ENCODE data around the gene PON3. TPM values are rescaled to one million over a fixed set of nuclear protein-coding genes. Genes with fewer than 3 reads are reported as not detected.

Gene PON3
- total and polyA plus RNA-seq, 2 experiments from 2014 or later, result 1.4 to 1.6 TPM

DNA sequence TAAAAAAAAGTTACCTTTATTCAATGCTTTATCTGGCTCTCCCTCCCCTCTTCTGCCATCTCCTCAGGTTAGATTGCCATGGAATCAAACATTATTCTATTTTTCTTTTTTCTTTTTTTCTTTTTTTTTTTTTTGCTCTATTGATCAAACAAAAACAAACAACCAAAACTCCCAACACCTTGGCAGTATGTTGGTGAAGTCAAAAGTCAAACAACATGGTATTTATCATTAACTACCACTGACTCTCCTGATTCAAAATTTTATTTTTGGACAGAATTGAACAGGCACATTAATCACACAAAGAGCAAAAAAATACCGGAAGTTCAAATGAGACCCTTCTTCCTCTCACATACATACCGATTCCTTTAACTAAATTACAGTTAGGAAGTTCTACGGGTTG is 78.2 kb downstream of the PON3 start:
- no peak for TF ChIP-seq POLR2AphosphoS5 (IDR thresholded peaks at IDR 0.05; ENCODE audit: low read depth)
- TF ChIP-seq CREB1 (CRISPR knock-in tag; IDR thresholded peaks at IDR 0.05; ENCODE audit: low read depth), result no peak
- TF ChIP-seq, protein P1, sequence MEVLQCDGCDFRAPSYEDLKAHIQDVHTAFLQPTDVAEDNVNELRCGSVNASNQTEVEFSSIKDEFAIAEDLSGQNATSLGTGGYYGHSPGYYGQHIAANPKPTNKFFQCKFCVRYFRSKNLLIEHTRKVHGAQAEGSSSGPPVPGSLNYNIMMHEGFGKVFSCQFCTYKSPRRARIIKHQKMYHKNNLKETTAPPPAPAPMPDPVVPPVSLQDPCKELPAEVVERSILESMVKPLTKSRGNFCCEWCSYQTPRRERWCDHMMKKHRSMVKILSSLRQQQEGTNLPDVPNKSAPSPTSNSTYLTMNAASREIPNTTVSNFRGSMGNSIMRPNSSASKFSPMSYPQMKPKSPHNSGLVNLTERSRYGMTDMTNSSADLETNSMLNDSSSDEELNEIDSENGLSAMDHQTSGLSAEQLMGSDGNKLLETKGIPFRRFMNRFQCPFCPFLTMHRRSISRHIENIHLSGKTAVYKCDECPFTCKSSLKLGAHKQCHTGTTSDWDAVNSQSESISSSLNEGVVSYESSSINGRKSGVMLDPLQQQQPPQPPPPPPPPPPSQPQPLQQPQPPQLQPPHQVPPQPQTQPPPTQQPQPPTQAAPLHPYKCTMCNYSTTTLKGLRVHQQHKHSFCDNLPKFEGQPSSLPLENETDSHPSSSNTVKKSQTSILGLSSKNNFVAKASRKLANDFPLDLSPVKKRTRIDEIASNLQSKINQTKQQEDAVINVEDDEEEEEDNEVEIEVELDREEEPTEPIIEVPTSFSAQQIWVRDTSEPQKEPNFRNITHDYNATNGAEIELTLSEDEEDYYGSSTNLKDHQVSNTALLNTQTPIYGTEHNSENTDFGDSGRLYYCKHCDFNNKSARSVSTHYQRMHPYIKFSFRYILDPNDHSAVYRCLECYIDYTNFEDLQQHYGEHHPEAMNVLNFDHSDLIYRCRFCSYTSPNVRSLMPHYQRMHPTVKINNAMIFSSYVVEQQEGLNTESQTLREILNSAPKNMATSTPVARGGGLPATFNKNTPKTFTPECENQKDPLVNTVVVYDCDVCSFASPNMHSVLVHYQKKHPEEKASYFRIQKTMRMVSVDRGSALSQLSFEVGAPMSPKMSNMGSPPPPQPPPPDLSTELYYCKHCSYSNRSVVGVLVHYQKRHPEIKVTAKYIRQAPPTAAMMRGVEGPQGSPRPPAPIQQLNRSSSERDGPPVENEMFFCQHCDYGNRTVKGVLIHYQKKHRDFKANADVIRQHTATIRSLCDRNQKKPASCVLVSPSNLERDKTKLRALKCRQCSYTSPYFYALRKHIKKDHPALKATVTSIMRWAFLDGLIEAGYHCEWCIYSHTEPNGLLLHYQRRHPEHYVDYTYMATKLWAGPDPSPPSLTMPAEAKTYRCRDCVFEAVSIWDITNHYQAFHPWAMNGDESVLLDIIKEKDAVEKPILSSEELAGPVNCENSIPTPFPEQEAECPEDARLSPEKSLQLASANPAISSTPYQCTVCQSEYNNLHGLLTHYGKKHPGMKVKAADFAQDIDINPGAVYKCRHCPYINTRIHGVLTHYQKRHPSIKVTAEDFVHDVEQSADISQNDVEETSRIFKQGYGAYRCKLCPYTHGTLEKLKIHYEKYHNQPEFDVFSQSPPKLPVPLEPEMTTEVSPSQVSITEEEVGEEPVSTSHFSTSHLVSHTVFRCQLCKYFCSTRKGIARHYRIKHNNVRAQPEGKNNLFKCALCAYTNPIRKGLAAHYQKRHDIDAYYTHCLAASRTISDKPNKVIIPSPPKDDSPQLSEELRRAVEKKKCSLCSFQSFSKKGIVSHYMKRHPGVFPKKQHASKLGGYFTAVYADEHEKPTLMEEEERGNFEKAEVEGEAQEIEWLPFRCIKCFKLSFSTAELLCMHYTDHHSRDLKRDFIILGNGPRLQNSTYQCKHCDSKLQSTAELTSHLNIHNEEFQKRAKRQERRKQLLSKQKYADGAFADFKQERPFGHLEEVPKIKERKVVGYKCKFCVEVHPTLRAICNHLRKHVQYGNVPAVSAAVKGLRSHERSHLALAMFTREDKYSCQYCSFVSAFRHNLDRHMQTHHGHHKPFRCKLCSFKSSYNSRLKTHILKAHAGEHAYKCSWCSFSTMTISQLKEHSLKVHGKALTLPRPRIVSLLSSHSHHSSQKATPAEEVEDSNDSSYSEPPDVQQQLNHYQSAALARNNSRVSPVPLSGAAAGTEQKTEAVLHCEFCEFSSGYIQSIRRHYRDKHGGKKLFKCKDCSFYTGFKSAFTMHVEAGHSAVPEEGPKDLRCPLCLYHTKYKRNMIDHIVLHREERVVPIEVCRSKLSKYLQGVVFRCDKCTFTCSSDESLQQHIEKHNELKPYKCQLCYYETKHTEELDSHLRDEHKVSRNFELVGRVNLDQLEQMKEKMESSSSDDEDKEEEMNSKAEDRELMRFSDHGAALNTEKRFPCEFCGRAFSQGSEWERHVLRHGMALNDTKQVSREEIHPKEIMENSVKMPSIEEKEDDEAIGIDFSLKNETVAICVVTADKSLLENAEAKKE (CRISPR knock-in tag; IDR thresholded peaks at IDR 0.05), result no peak
- TF ChIP-seq, protein P2, sequence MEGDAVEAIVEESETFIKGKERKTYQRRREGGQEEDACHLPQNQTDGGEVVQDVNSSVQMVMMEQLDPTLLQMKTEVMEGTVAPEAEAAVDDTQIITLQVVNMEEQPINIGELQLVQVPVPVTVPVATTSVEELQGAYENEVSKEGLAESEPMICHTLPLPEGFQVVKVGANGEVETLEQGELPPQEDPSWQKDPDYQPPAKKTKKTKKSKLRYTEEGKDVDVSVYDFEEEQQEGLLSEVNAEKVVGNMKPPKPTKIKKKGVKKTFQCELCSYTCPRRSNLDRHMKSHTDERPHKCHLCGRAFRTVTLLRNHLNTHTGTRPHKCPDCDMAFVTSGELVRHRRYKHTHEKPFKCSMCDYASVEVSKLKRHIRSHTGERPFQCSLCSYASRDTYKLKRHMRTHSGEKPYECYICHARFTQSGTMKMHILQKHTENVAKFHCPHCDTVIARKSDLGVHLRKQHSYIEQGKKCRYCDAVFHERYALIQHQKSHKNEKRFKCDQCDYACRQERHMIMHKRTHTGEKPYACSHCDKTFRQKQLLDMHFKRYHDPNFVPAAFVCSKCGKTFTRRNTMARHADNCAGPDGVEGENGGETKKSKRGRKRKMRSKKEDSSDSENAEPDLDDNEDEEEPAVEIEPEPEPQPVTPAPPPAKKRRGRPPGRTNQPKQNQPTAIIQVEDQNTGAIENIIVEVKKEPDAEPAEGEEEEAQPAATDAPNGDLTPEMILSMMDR (conservative IDR thresholded peaks at IDR 0.05; ENCODE audit: low read depth in 2 of 2), result no peak
- TF ChIP-seq JUNB (IDR thresholded peaks at IDR 0.05; ENCODE audit: unreplicated experiment), result no peak
- no peak for TF ChIP-seq EZH2phosphoT487 (IDR thresholded peaks at IDR 0.05; ENCODE audit: unreplicated experiment)
- no peak for TF ChIP-seq EZH2 (IDR thresholded peaks at IDR 0.05; ENCODE audit: low read depth, unreplicated experiment)
- TF ChIP-seq, protein P3, sequence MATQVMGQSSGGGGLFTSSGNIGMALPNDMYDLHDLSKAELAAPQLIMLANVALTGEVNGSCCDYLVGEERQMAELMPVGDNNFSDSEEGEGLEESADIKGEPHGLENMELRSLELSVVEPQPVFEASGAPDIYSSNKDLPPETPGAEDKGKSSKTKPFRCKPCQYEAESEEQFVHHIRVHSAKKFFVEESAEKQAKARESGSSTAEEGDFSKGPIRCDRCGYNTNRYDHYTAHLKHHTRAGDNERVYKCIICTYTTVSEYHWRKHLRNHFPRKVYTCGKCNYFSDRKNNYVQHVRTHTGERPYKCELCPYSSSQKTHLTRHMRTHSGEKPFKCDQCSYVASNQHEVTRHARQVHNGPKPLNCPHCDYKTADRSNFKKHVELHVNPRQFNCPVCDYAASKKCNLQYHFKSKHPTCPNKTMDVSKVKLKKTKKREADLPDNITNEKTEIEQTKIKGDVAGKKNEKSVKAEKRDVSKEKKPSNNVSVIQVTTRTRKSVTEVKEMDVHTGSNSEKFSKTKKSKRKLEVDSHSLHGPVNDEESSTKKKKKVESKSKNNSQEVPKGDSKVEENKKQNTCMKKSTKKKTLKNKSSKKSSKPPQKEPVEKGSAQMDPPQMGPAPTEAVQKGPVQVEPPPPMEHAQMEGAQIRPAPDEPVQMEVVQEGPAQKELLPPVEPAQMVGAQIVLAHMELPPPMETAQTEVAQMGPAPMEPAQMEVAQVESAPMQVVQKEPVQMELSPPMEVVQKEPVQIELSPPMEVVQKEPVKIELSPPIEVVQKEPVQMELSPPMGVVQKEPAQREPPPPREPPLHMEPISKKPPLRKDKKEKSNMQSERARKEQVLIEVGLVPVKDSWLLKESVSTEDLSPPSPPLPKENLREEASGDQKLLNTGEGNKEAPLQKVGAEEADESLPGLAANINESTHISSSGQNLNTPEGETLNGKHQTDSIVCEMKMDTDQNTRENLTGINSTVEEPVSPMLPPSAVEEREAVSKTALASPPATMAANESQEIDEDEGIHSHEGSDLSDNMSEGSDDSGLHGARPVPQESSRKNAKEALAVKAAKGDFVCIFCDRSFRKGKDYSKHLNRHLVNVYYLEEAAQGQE (IDR thresholded peaks at IDR 0.05; ENCODE audit: unreplicated experiment), result no peak
- no peak for TF ChIP-seq ZNF114 (CRISPR knock-in tag; IDR thresholded peaks at IDR 0.05)
- no peak for TF ChIP-seq ZNF331 (CRISPR knock-in tag; IDR thresholded peaks at IDR 0.05; ENCODE audit: low read depth)
- Mint-ChIP-seq H3K4me1 (peaks cover 2% of the 10 kb centered on the region; the same call in 2 of the 3 replicates), H3K9me3 (no peaks in the 10 kb centered on the region), H3K27ac (no peak overlapping the region), H3K4me3 (no peak overlapping the region), H3K27me3 (ENCODE audit: insufficient read depth, low read depth, poor library complexity) (peaks cover 1% of the 10 kb centered on the region), H3K36me3 (ENCODE audit: low read depth) (no peaks in the 10 kb centered on the region)
- ATAC-seq, result no peak
- peaks cover 4% of the 10 kb centered on the region; the same call in 1 of the 2 replicates for H3K9me2 ChIP-seq (ENCODE audit: insufficient read depth)
- H4K20me1 ChIP-seq (replicated peaks; ENCODE audit: insufficient read depth), result no peaks in the 10 kb centered on the region
- DNase-seq (ENCODE audit: low spot score), result no peak
- H2AFZ ChIP-seq, result no peak overlapping the region
- no peak overlapping the region for H3K4me2 ChIP-seq
- no peak overlapping the region for H3K4me3 ChIP-seq
- no peaks in the 10 kb centered on the region for H3K4me1 ChIP-seq (ENCODE audit: insufficient read depth)
- no peaks in the 10 kb centered on the region for H3K79me2 ChIP-seq (replicated peaks; ENCODE audit: insufficient read depth)
- H3K36me3 ChIP-seq (ENCODE audit: insufficient read depth), result no peaks in the 10 kb centered on the region
- no peak overlapping the region for H3K27ac ChIP-seq (ENCODE audit: low read depth)
- H3K27me3 ChIP-seq (ENCODE audit: insufficient read depth), result no peaks in the 10 kb centered on the region
- no peaks in the 10 kb centered on the region for H3F3A ChIP-seq (replicated peaks; ENCODE audit: low read depth)
